GM19467 (cell line): ENCODE results near the gene APPL2.

Source experiments
- ATAC-seq: cut with Tn5 transposase; IDR thresholded peaks from one replicate; pipeline ENCODE4 v1.9.1; 2021; ENCODE audit warnings: mild to moderate bottlenecking, moderate library complexity; ENCODE audit not compliant: unreplicated experiment

Gene APPL2, protein sequence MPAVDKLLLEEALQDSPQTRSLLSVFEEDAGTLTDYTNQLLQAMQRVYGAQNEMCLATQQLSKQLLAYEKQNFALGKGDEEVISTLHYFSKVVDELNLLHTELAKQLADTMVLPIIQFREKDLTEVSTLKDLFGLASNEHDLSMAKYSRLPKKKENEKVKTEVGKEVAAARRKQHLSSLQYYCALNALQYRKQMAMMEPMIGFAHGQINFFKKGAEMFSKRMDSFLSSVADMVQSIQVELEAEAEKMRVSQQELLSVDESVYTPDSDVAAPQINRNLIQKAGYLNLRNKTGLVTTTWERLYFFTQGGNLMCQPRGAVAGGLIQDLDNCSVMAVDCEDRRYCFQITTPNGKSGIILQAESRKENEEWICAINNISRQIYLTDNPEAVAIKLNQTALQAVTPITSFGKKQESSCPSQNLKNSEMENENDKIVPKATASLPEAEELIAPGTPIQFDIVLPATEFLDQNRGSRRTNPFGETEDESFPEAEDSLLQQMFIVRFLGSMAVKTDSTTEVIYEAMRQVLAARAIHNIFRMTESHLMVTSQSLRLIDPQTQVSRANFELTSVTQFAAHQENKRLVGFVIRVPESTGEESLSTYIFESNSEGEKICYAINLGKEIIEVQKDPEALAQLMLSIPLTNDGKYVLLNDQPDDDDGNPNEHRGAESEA

DNA sequence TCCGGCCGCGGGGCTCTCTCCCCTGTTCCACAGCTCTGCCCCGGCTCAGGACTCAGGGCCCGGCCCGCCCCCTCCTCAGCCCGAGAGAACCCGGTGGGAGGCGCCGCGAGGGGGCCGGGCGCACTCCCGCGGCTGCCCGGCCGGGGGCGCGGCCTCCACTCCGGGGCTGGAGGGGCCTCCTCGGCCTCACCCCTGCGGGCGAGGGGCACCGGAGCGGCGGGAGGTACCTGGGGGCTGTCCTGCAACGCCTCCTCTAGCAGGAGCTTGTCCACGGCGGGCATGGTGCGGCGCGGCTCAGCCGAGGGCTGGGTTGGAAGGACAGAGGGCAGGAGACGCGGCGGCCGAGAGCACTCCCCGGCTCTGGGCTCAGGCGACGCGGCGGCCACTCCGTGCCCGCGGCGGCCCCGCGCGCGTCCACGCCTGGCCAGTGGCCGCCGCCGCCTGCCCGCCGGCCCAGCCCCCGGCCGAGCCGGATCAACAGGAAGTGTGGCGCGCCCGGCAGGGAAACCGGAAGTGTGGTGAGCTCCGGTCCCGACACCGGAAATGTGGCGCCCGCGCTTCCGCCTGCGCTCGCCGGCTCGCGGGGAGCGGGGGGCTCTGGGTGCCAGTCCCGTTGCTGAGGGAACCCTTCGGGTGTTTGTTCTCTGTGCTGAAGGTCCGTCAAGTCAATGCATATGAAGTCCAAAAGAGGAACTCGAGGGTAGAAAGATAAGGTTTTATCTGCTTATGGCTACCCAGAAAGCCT is at the start of gene APPL2:
Gene APPL2 (minus strand): TSS at position 443 of the 745 bp plus-strand sequence. CDS start 162 bp downstream, at position 281.
- peak; percentile 85 for ATAC-seq

DNA sequence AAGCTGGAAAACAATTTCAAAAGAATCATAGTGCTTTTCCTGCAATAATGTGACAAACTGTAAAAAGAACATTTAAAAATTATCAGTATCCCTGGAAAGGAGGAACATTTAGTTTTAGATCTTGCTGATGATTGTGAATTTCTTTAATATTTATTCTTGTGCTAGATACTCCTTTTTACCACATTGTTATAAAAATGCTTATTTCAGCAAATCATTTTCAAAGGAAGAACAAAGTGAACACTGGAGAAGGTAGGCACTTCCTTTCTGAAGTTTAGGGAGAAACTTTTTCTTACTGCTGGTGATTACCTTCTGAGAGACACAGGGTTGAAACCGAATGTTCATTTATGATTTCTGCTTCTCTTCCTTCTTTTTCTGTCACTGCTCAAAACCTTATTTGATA is 49.4 kb upstream of the APPL2 start:
- ATAC-seq = no peak

DNA sequence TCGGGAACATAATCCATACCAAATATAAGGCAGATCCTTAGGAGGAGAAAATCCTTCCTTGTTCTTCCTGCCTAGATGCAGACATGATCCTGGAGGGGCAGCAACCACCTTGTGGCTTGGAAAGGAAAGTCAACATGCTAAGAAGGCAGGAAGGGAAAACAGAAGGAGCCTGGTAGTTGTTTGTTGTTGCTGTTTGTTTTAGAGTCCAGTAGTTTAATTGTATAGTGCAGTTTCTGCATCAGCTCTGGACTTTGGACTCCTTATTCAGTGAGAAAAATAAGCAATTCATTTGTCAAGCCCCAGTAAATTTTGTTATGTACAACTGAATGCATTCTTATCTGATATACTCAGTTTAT is 45.7 kb upstream of the APPL2 start:
- no peak for ATAC-seq

DNA sequence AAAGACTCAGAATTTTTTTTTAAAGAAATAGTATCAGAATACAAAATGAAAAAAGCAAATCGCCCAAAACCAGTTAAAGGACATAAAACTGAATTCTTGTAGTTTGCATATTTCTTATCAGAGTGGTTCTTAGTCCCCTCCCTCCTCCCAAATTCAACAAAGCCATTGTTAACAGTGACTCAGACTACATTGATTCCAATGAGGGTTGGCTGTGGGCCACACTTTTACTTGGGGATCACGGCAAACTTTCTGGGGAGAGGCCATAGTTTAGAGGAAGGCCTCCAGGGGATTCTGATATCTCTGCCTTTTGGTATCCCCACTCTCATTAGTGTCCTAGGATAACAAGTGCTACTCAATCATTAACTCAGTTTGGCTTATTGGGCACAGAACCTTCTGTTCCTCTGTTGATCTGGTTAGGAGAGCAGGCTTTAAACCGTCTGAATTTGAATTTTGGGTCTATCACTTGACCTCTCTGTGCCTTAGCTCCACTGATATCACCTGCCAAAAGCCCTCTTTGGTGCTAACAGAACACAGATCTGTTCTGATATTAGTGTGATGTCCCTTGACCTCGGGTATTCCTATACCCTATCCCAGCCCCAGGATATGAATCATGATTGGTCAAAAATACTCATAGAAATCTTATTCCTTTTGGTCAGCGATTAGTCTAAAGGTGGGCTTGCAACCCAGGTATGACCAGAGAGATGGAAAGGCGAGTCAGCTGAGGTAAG is 45.2 kb upstream of the APPL2 start:
- no peak for ATAC-seq

DNA sequence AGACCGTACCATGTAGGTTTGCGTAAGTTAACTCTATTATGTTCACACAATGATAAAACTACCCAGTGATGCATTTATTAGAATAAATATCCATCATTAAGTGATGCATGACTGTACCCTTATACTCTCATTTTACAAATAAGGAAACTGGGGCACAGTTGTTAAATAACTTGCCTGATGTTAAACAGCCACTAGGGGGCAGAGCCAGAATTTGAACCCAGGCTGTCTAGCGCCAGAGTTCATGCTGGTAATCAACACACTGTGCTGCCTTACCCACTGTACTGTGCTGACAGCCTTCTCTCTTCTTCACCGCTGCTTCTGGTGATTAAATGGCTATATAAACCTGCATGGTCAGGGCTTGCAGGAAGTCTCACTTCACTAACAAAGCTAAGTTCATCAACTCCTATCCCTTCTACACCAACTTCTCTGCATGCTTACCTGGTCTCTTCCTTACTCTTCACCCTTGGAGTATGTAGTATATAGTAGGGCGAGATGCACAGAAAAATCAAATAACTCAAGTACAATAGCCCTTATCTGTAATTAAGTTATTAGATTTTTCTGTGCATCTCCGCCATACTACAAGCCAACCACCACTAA is 43.6 kb upstream of the APPL2 start:
- ATAC-seq = no peak

DNA sequence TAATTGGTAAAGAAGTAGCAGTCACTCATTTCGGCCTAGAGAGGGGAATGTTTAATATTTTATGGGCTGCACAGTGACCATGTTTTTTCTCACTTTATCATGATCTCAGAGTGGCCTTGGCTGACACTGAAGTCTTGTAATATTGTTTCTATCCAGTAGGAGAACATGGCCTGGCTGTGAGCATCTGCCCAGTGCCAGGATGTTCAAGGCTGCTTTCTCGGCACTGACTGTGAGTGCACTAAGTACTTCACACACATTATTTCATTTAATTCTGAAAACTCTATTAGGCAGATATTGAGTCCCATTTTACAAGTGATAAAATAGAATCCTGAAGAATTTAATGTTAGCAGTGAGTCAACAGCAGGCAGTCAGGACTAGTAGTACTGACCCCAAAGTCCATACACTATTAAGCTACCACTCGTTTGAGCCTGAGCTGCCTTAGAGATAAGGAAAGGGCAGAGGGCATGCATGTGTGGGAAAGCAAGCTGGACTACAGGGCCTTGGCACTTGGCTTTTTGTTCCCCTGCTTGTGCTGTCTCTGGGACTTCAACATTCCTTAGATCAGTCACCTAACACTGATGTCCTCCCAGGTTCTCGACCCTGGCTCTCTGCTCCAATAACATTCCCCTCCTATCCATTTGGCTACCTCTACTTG is 42.2 kb upstream of the APPL2 start:
- ATAC-seq = no peak

DNA sequence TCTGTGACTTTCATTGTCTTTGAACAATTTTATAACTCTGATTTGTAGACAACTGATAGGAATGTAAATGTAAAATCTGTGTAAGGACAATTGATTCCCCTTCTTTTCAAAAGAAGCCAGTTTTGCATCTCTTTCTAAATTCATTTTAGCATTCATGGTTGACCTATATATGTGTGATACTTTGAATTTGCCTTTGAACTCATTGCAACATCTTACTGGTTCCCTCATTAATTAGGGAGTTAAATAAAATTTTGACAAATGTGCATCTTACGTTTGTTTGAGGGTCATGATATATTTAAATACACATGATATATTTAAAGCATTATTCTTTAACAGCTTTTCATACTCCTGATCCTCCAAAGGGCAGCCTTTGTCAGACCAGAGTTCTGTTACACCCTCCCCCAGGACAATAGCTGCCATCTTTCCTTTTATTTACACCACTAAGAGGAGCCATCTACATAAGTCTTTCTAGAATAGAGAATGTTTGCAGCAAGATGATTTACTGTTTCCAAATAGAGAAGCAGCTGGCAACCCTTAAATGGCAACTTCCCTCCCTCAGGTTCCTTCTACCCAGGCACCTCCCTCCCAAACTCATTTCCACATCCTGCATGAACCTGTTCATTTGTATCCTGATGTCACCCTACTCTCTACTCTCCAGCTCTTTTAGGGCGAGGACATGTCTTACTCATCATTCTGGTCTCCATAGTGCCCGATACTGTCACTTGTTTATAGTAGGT is 40.2 kb upstream of the APPL2 start:
- no peak for ATAC-seq

DNA sequence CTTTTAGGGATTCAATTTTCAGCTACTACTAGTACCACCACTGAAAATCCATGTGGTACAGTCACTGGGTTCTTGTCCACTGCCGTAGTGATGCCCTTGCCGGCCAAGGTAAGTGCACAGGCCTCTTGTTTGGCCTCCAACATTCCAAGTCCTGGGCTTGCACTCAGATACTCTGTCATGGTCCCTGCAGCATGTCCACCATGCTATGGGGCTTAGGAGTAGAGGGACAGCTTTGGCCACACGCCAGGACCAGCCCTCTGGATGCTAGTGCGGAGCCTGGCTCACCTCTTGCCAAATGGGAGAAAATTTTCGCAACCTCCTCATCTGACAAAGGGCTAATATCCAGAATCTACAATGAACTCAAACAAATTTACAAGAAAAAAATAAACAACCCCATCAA is 38.6 kb upstream of the APPL2 start:
- no peak for ATAC-seq

DNA sequence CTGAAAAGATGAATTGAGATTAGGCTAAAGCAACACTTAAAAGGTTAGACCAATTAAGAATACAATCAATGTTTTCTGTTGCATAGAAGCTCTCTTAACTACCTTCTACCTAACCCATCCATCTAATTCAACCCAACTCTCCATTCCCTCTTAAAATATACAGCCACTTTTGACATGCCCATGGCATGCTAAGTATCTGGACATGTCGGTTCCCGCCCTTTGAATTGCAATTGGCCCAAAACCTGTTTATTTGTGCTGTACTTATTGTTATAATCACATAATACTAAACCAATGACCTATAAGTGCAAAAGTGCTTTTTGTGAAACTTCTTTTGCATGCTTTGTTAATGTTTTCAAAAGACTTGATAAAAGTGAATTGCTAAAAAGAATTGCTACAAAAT is 37.6 kb upstream of the APPL2 start:
- no peak for ATAC-seq

DNA sequence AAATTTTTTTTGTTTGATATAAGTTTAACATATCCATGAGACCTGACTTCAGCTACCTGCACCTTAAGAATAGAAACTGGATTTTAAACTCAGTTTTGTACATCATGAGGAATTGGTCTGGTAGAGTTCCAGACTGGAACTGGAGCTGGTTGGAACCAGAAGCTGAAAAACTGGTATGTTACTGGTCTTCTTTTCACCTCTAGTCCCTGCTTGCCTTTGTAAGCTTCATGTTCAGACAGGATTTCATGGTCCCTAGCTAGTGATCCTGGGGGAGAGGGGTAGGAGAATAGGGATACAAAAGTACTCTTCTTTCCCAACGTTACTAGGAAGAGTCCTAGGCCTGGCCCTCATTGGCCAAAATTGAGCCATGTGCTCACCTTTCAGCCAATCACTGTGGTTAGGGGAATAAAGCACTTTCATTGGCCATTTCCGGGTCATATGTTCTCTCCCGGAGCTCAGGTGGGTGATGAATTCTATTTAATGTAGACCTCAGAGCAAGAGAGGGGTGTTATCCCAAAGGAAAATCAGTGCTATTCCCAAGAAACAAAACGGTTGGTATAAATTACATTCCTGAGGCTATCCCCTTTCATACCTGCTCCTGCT is 36.9 kb upstream of the APPL2 start:
- no peak for ATAC-seq

DNA sequence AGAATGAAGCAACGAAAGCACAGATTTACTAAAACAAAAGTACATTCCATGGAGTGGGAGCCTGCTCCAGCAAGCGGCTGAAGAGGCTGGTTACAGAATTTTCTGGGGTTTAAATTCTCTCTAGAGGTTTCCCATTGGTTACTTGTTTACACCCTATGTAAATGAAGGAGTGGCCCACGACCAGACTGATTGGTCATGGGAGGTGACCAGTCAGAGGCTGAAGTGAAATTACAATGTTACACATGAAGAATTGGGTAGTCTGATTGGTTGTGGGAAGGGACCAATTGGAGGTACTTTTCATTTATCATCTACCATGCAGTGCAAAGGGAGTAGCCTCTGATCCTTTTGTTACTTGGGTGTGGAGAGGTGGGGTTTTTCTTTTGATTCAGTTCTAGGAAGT is 36.2 kb upstream of the APPL2 start:
- ATAC-seq = no peak

DNA sequence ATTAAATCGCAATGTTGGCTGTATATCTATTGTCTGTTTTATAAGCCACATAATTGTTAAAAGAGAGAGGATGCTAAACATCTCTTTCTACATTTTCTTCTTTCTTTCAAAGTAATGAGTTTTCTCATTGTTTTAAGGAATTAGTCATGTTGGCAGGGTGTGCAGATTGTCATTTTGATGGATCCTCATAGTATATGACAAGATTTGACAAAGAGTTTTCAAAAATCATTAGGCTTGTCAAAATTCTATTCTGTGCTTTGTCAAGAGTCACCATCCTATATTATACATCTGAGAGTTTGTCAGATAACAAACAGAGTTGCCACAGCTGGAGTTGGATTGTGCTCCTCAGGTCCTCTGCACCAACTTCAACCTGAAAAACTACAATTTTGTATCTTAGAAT is 35.4 kb upstream of the APPL2 start:
- no peak for ATAC-seq

DNA sequence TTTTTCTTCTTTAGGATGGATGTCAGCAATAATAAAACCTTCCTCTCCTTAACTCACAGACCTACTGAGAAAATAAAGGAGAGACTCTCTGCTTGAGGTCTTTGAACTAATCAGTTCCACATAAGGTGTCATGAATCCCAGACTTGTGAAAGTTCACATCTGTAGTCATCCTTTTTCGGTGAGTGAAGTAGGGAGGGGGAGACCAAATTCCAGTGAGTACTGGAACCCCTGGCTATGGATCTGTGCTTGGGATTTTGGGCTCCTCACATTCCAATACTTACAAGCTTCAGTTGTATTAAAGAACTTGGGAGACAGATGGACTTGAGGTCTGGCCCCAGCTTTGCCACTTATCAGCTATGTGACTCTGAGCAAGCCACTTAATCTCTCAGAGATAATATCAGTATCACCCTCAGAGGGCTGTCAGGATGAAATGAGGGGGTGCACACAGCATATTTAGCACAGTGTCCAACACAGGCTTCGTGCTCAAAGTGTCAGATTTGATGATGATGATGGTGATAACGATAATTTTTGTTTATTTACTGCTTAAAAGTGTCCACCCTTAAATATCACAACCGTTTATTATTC is 34.8 kb upstream of the APPL2 start:
- no peak for ATAC-seq

DNA sequence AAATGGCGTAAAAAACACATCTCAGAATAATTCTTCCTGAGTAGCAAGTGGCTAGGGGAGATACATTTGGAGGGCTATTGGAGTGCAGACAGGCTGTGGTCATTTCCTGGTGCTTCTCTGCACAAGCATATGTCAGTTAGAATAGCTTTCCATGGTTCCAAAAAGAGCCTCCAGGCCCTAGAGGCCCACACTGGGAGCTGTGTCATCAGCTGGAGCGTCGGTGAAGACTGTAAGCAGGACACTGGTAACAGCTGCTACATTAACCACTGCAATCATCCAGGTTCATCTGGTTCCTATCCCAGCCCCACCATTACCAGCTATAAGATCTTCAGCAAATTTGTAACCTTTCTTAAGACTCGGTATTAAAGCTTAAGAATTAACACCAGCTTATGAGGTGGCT is 31.7 kb upstream of the APPL2 start:
- ATAC-seq = no peak

DNA sequence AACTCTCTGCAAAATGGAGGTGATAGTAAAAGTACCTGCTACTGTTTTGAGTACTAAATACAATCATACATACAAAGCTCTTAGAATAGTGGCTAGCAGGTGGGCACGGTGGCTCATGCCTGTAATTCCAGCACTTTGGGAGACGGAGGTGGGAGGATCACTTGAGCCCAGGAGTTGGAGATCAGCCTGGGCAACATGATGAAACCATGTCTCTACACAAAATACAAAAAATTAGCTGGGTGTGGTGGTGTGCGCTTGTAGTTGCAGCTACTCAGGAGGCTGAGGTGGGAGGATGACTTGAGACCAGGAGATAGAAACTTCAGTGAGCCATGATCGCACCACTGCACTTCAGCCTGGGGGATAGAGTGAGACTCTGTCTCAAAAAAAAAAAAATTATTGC is 28.8 kb upstream of the APPL2 start:
- ATAC-seq = no peak

DNA sequence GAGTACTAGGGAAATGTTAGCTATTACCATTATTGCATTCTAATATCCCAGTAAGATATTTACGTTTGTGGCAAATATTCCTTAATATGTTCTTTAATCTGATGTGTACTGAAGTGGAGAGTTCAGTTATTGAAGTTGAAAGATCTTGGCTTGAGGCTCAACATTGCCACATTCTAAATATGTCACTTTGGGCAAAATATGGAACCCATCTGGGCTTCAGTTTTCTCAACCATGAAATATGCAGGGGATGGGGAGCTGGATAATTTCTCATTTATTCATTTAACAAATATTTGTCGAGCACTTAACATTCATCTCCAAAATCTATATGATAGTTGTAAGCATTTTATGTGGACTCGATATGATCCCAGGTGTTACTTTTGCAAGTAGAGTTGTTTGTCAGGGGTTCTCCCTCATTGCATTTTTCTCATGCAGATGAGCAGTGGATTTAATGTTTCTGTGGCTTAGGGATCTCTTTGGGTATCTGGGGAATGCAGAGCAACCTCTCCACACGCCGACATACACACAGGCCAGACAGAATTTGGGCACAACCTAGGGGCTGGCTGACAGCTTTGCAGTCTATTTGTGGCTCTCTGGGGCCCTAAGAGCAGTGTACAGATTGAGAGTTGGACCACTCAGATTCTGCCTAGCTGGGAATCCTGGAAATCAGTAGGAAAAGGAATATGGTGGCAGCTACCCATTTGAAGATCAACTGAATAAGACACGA is 26.6 kb upstream of the APPL2 start:
- ATAC-seq = no peak

DNA sequence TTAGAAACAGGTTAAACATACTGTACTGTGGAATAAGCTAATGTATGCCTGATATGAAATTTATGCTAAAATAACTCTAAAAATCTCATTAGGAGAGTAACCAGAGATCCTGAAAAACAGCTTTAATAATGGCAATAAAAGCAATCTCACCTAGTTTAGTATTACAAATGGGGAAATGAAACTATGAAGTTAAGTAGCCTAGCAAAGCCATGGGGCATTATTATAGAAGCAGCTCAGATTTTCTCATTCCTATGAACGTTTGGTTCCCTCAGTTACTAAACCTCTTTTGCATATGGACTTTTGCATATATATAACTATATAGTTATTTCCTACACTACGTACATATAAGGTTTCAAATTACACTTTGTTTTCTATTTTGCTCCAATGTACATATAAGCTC is 25.0 kb upstream of the APPL2 start:
- ATAC-seq = no peak

DNA sequence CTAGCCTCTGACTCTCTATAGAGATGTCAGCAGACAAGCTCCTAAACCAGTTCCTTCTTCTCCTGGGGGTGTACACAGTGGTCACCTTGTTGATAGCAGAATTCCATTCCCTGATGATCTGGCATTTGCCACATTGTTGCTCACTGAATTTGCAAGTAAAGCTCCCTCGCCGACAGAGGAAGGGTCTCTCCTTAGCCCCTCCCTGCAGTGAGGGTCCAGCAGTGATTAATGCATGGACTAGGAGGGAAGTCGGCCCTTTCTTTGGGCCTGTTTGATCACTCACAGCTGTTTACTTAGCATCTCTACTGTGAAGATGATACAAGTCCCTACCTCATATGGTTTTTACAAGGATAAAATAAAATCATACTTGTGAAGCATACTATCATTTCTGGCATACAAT is 23.3 kb upstream of the APPL2 start:
- no peak for ATAC-seq
